ENCODE measurements around the gene DXO. TPM values are rescaled to one million over a fixed set of nuclear protein-coding genes. Genes with fewer than 3 reads are reported as not detected.
"Not testable (repeated sequence)": the region's sequence is repeated elsewhere in the genome, so short reads cannot be mapped to it uniquely, and the experiment has no call there.

DXO gene
- 10 to 100 TPM; 11.8 to 13.7 TPM for total RNA-seq

- POLR2A ChIA-PET: interaction anchor here (0.5 to 3.2 kb wide), 8 partner anchors 9 to 313 kb away, joined by 3 to 41 read pairs (median 4); partner anchors contain the start of genes ATF6B, GPANK1, NELFE and NEU1
- CTCF ChIA-PET: interaction anchor here (0.7 to 6.3 kb wide), 5 partner anchors 13 to 158 kb away, joined by 3 to 31 read pairs (median 4); partner anchors contain the start of genes NELFE and SKIC2
These were observed at the start of gene DXO for GRCh38 chr6:31971993-31972708. Gene DXO, minus strand, starts transcription at chr6:31972138. Its CDS starts 463 bp downstream, at chr6:31971675.

- POLR2A ChIA-PET, CTCF ChIA-PET: not testable (repeated sequence)
These were observed 42.6 kb upstream of the DXO start, which contains the start of gene C4B for GRCh38 chr6:32014547-32014946. Gene C4B, plus strand, starts transcription at chr6:32014795. Its CDS starts 51 bp downstream, at chr6:32014846.

DNA sequence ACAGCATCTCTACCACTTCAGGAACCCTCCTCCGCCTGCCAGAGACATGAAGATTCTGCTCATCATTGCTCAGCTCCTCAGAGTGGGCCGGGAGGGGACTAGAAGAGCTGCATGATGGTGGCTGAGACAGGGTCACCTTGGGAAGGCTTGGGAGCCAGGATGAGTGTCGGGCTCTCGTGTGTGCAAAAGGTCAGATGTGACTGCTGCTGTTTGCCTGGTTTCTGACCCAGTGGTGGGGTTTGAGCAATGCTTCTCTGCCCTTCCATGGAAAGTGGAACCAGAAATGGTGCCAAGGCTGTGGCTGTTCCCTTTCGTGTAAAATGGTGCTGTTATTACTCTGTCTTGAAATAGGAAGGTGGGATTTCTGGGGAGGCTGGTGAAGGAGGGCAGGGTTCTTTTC is 41.8 kb upstream of the DXO start:
- CTCF ChIA-PET: not testable (repeated sequence)

DNA sequence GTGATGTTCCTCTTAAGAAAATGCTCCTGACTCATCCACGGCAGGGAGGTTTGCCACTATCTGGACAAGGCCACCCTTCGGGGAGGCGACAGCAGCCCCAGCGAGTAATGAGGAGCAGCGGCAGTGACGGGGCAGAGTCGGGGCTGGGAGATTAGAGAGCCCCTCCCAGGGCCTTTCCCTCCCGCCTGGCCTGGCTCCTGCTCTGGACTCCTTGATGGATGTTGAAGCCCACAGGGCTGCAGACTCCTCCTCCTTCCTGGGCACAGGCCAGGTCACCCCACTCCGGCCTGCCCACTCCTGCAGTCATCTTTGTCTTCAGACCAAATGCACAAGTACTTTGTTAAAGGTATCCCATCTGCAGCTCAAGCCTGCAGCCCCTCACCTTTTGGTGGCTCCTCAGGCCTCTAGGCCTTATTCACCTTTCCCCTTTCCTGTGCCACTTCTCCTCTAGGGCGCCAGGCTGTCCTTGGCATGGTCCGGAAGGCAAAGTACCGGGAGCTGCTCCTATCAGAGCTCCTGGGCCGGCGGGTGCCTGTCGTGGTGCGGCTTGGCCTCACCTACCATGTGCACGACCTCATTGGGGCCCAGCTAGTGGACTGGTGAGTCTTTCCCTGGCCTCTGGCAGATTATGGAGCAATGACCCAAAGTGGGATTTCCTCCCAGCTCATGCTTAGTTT is 41.1 kb upstream of the DXO start:
- POLR2A ChIA-PET, CTCF ChIA-PET: not testable (repeated sequence)

More for the DNA sequence above, 41.8 kb upstream of the DXO start:
- POLR2A ChIA-PET: not testable (repeated sequence)

DNA sequence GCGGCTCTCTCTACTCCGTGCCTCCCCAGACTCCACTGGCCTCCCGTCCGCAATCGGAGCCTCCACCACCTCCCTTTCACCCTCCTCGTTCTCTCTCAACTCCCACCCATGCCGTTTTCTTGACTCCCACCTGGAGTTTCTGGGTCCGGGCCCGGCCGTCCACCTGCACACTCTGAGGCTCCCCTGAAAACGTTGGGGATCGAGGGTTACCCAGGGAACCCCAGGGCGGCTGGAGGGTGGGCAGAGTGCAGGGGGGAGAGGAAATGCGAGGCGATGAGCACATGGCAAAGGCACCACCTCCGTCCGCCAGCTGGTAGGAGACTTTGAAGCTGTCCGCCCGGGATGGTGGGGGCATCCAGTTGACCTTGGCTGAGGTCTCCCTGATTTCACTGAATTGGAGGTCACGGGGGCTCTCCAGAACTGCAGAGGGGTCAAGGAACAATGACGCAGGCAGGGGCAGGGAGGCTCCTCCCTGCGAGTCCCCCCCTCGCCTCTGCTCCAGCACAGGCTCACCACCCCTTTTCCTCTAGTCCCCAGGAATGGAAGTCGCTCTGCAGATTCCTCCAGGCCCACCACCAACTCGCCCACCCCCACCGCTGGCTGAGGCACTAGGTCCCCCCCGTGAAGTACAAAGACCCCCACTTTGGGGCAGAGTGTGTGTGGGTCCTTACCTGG is 39.1 kb upstream of the DXO start:
- POLR2A ChIA-PET, CTCF ChIA-PET: not testable (repeated sequence)

DNA sequence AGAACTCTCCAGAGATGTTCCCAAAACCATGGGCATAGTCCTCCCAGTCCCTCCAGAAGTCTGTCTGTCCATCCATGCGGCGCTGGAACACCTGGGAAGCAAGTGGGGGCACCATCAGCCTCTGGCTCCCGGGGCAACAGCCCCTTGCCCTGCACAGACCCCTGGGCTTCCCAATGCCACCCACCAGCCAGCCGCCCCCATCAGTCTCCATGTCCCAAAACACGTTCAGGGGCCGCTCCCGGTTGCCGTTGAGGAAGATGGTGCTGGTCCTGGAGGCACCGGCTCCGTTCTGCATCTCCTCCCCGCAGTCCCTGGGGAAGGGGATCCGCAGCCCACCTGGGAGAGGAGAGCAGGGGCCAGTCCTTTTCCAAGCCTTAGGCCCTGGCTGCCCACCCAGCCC is 37.6 kb upstream of the DXO start:
- POLR2A ChIA-PET, CTCF ChIA-PET: not testable (repeated sequence)

DNA sequence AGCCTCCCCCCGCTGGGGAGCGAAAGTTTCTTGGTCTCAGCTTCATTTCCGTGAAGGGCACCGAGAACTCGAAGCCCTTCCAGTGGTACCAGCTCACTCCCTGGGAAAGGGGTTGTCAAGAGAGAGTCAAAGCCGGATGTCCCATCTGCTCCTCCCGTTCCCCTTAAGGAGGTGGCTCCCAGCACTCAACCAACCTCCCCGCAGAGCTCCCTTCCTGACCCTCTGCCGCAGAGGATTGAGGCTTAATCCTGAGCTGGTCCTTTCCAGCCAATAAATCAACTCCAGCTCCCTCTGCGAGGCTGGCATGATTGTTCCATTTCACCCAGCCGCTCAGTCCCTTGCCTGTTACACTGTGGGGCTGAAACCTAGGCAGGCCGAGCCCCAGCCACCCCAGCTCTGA is 36.7 kb upstream of the DXO start:
- CTCF ChIA-PET, POLR2A ChIA-PET: not testable (repeated sequence)

- CTCF ChIA-PET, POLR2A ChIA-PET: not testable (repeated sequence)
These were observed 36.1 kb upstream of the DXO start for GRCh38 chr6:32008037-32008436.

DNA sequence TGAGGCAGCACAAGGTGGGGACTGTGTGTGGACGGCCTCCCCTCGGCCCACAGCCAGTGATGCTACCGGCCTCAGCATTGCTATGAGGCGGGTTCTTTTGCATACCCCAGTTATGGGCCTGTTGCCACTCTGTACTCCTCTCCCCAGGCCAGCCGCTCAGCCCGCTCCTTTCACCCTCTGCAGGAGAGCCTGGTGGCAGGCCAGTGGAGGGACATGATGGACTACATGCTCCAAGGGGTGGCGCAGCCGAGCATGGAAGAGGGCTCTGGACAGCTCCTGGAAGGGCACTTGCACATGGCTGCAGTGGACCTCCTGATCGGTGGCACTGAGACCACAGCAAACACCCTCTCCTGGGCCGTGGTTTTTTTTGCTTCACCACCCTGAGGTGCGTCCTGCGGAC is 35.1 kb upstream of the DXO start:
- POLR2A ChIA-PET, CTCF ChIA-PET: not testable (repeated sequence)

- POLR2A ChIA-PET: not testable (repeated sequence)
These were observed 34.1 kb upstream of the DXO start for GRCh38 chr6:32005991-32006529.

DNA sequence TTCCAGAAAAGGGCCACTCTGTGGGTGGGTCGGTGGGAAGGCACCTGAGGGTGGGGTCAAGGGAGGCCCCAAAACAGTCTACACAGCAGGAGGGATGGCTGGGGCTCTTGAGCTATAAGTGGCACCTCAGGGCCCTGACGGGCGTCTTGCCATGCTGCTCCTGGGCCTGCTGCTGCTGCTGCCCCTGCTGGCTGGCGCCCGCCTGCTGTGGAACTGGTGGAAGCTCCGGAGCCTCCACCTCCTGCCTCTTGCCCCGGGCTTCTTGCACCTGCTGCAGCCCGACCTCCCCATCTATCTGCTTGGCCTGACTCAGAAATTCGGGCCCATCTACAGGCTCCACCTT is 33.6 kb upstream of the DXO start:
- POLR2A ChIA-PET: not testable (repeated sequence)

More at GRCh38 chr6:32005991-32006529, 34.1 kb upstream of the DXO start:
- CTCF ChIA-PET: not testable (repeated sequence)

DNA sequence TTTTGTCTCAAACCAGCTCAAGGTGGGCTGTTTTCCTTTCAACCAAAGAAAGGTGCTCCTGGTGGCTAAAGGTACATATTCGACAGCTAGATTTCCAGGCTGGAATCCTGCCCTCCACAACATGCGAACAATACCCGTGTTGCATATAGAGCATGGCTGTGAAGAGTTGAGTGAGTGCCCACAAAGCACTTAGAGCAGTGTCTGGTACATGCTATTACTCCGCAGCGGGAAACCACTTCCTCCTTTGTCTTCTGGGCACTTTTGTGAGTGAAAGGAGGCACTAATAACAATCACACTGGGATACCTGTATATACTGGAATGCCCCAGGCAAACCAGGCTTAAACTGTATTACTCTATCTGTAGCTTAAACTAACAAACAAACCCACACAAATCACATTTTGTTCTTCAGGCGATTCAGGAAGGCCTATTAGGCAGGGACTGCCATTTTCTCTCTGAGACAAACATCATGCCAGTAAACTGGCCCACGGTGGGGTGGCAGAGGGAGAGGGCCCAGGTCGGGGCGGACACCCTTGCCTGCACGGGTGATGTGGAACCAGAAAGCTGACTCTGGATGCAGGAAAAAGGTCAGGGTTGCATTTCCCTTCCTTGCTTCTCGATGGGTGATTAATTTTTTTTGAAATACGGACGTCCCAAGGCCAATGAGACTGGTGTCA is 33.1 kb upstream of the DXO start:
- CTCF ChIA-PET: not testable (repeated sequence)

More for the DNA sequence above, 33.6 kb upstream of the DXO start:
- CTCF ChIA-PET: not testable (repeated sequence)

GRCh38 chr6:32004393-32004792 is 32.5 kb upstream of the DXO start:
- POLR2A ChIA-PET, CTCF ChIA-PET: not testable (repeated sequence)

More for the DNA sequence above, 33.1 kb upstream of the DXO start:
- POLR2A ChIA-PET: not testable (repeated sequence)

- CTCF ChIA-PET: not testable (repeated sequence)
These were observed 31.4 kb upstream of the DXO start for GRCh38 chr6:32003301-32003700.

GRCh38 chr6:32002546-32003268 is 30.8 kb upstream of the DXO start:
- CTCF ChIA-PET, POLR2A ChIA-PET: not testable (repeated sequence)

More at GRCh38 chr6:32003301-32003700, 31.4 kb upstream of the DXO start:
- POLR2A ChIA-PET: not testable (repeated sequence)

DNA sequence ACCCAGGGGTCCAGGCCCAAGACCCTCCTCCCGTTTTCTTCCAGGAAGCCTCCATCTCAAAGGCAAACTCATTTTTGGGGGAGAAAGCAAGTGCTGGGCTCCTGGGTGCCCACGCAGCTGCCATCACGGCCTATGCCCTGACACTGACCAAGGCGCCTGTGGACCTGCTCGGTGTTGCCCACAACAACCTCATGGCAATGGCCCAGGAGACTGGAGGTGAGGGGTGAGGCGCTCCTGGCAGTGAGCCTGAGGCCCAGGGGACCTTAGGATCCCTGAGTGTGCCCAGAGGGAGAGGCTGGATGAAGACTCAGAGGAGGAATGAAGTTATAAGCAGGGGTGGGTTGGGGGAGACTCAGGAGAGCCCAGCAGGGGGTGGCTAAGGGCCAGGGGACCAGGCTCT is 24.4 kb upstream of the DXO start:
- POLR2A ChIA-PET, CTCF ChIA-PET: not testable (repeated sequence)

DNA sequence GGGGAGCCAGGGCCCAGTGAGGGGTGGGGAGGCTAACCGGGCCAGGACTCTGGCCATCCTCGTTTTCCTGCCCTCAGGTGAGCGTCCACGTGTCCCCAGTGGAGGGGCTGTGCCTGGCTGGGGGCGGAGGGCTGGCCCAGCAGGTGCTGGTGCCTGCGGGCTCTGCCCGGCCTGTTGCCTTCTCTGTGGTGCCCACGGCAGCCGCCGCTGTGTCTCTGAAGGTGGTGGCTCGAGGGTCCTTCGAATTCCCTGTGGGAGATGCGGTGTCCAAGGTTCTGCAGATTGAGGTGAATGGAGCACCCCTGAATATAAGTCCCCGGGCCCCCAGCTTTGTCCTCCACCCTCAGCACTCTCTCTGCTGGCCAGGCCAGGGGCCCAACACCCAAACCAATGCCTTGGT is 22.5 kb upstream of the DXO start:
- POLR2A ChIA-PET, CTCF ChIA-PET: not testable (repeated sequence)

DNA sequence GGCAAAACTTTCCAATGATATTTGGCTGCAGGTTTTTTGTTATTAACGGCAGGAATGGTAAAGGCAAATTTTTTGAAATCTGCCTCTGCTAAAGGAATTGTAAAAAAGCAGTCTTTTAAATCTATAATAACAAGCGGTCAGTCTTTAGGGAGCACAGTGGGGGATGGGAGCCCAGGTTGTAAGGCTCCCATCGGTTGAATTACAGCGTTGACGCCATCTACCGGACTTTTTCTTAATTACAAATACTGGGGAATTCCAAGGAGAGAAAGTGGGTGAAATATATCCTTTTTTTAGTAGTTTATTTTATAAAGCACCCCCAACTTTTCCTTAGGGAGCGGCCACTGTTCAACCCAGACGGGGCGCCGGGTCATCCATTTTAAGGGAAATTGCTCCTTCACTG is 17.4 kb upstream of the DXO start:
- POLR2A ChIA-PET, CTCF ChIA-PET: not testable (repeated sequence)

GRCh38 chr6:31981744-31982143 is 9.8 kb upstream of the DXO start, which contains the start of gene C4A:
Gene C4A, plus strand, starts transcription at chr6:31982057. Its CDS starts 51 bp downstream, at chr6:31982108.
- CTCF ChIA-PET, POLR2A ChIA-PET: not testable (repeated sequence)

Data from activated CD8-positive, alpha-beta memory T cell treated with anti-CD3 and anti-CD28 coated beads for 36 hours (primary cell).